Duodenal mucosa (tissue), 2 donors: ENCODE measurements around the gene MIEF2.
"Not testable (repeated sequence)": the region's sequence is repeated elsewhere in the genome, so short reads cannot be mapped to it uniquely, and the experiment has no call there.

Experiments used
- H3K27ac ChIP-seq: one replicate; pipeline ENCODE4 v1.7.0; 2013; ENCODE audit warnings: low read depth, low read length
- H3K27me3 ChIP-seq, 2 donors: one replicate each; pipeline ENCODE4 v1.7.0; 2013; ENCODE audit warnings: low read length in 2 of 2, control low read depth in 1 of 2; ENCODE audit not compliant: insufficient read depth in 2 of 2, control insufficient read depth in 1 of 2
- H3K36me3 ChIP-seq, 2 donors: one replicate each; pipeline ENCODE4 v1.7.0; 2013; ENCODE audit warnings: low read length in 2 of 2, control low read depth in 1 of 2; ENCODE audit not compliant: insufficient read depth in 2 of 2, control insufficient read depth in 1 of 2
- H3K4me1 ChIP-seq, 2 donors: one replicate each; pipeline ENCODE4 v1.7.0; 2013; ENCODE audit warnings: low read length in 2 of 2, control low read depth in 1 of 2; ENCODE audit not compliant: insufficient read depth in 2 of 2, control insufficient read depth in 1 of 2
- H3K4me3 ChIP-seq, 2 donors: one replicate each; pipeline ENCODE4 v1.7.0; 2013; ENCODE audit warnings: low read length in 2 of 2, low read depth in 1 of 2
- H3K9ac ChIP-seq, 2 donors: one replicate each; pipeline ENCODE4 v1.7.0; 2013; ENCODE audit warnings: low read length in 2 of 2, low read depth in 1 of 2
- H3K9me3 ChIP-seq, 2 donors: one replicate each; pipeline ENCODE4 v1.7.0; 2013; ENCODE audit warnings: low read length in 2 of 2, control low read depth in 1 of 2; ENCODE audit not compliant: control insufficient read depth in 1 of 2

The MIEF2 gene

GRCh38 chr17:18260332-18261145 lies at the start of gene MIEF2:
TSS of gene MIEF2 (plus strand) at chr17:18260662. CDS start at chr17:18262721, 2,059 bp downstream.
- H3K4me3 ChIP-seq: peak within 1 kb of the TSS; percentile 75 to 82
- H3K27ac ChIP-seq: peak within 1 kb of the TSS; percentile 82
- no peaks in the 10 kb centered on the region for H3K27me3 ChIP-seq
- H3K4me1 ChIP-seq: peaks cover 34 to 40% of the 10 kb centered on the region in 2 donors
- H3K36me3 ChIP-seq: peaks cover 25 to 38% of the 10 kb centered on the region in 2 donors
- peak within 1 kb of the TSS; percentile 78 to 83 for H3K9ac ChIP-seq
- H3K9me3 ChIP-seq: no peaks in the 10 kb centered on the region

DNA sequence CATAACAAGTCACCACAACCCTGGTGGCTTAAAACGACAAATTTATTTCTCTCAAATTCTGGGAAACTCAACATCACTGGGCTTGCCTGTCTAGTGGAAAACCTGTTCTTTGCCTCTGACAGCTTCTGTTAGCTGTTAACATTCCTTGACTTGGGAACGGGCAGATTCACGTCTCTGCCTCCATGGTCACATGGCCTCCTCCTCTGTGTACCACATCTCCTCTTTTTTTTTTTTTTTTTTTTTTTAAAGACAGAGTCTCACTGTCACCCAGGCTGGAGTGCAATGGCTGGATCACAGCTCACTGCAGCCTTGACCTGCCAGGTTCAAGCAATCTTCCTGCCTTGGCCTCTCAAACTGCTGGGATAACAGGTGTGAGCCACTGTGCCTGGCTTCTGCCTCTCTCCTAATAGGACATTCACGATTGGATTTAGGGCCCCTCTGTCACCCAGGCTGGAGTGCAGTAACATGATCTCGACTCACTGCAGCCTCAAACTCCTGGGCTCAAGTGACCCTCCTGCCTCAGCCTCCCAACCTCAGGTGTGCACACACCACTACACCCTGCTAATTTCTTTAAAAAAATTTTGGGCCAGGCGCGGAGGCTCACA lies 46.7 kb upstream of the MIEF2 start:
- peaks cover 21 to 24% of the 10 kb centered on the region in 2 donors for H3K36me3 ChIP-seq
- no peaks in the 10 kb centered on the region for H3K27me3 ChIP-seq
- no peak overlapping the region for H3K9ac ChIP-seq
- H3K27ac ChIP-seq: no peak overlapping the region
- H3K4me3 ChIP-seq: no peak overlapping the region
- H3K9me3 ChIP-seq: no peaks in the 10 kb centered on the region
- peaks cover 0 to 2% of the 10 kb centered on the region in 2 donors for H3K4me1 ChIP-seq

DNA sequence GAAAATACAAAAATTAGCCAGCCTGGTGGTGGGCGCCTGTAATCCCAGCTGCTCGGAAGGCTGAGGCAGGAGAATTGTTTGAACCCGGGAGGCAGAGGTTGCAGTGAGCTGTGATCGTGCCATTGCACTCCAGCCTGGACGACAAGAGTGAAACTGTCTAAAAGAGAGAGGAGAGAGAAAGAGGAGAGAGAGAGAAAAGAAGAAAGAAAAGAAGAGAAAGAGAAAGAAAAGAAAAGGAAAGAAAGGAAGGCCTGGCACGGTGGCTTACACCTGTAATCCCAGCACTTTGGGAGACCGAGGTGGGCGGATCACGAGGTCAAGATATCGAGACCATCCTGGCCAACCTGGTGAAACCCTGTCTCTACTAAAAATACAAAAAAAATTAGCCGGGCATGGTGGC lies 43.6 kb upstream of the MIEF2 start:
- H3K36me3 ChIP-seq, H3K4me1 ChIP-seq, H3K27ac ChIP-seq, H3K27me3 ChIP-seq, H3K9me3 ChIP-seq, H3K4me3 ChIP-seq, H3K9ac ChIP-seq: not testable (repeated sequence)

- no peak overlapping the region for H3K27ac ChIP-seq
- peaks cover 0 to 8% of the 10 kb centered on the region in 2 donors for H3K4me1 ChIP-seq
- H3K27me3 ChIP-seq: no peaks in the 10 kb centered on the region
- H3K4me3 ChIP-seq: no peak overlapping the region
- H3K36me3 ChIP-seq: no peaks in the 10 kb centered on the region
- H3K9ac ChIP-seq: no peak overlapping the region
- no peaks in the 10 kb centered on the region for H3K9me3 ChIP-seq
Measured at GRCh38 chr17:18217412-18218015, 42.9 kb upstream of the MIEF2 start.

DNA sequence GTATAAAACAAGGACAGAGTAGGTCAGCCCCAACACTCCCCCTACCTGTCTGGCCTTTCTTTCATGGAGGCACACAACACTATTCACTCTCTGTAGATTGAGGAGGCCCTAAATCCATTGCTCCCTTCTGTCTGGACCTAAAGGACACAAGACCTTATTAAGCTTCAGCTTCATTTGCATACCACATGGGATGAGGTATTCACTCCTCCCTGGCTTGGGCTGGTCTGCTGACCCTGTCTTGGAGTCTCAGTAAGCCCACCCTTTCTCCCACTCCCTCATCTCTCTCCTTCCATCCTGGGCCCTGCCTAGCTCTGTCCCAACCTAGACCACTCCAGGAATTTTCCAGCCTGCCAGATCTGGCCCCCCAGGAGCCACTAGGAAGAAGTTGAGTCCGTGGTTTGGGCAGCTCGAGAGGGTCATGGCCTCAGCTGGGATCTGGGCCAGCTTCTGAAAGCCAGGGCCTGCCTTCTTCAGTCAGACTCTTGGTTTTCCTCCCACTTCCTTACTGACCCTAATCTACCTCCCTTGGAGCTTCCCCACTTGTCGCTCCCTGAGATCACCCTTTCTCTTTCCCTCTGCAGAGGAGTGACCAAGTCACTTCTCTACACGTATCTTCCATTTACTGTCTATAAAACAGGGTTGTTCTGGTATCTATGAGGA lies 41.6 kb upstream of the MIEF2 start:
- Histone ChIP-seq H3K9me3 (no peaks in the 10 kb centered on the region), H3K4me1 (peaks cover 0 to 8% of the 10 kb centered on the region in 2 donors), H3K9ac (no peak overlapping the region), H3K36me3 (no peaks in the 10 kb centered on the region), H3K4me3 (no peak overlapping the region), H3K27ac (no peak overlapping the region), H3K27me3 (no peaks in the 10 kb centered on the region)

DNA sequence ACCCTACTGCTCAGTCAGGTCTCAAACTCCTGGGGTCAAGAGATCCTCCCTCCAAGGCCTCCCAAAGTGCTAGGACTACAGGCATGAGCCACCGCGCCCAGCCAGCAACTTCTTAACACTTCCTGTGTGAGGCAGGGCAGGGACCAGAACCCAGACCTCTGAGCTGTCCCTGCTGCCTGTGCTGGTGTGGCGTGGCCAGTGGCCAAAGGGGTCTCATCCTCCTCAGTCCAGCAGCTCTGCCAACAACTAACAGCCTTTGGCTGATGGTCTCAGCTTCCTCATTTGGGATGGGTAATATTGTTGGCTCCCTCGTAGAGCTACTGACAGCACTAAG lies 36.4 kb upstream of the MIEF2 start:
- no peaks in the 10 kb centered on the region for H3K36me3 ChIP-seq
- H3K4me1 ChIP-seq: peaks cover 11 to 15% of the 10 kb centered on the region in 2 donors
- no peak overlapping the region for H3K4me3 ChIP-seq
- H3K27ac ChIP-seq: no peak overlapping the region
- H3K27me3 ChIP-seq: no peaks in the 10 kb centered on the region
- H3K9ac ChIP-seq: no peak overlapping the region
- no peaks in the 10 kb centered on the region for H3K9me3 ChIP-seq

GRCh38 chr17:18224387-18225120 lies 35.9 kb upstream of the MIEF2 start:
- H3K4me3 ChIP-seq: peak overlapping the region; percentile 27 to 63
- no peak overlapping the region for H3K27ac ChIP-seq
- H3K9ac ChIP-seq: peak overlapping the region in 1 of 2 donors; percentile 21

GRCh38 chr17:18225121-18225641 lies 35.3 kb upstream of the MIEF2 start, which contains the start of gene LLGL1:
TSS of gene LLGL1 (plus strand) at chr17:18225635. CDS start at chr17:18225683, 48 bp downstream.
- no peak within 1 kb of the TSS for H3K27ac ChIP-seq

More at GRCh38 chr17:18224387-18225120, 35.9 kb upstream of the MIEF2 start:
- Histone ChIP-seq H3K9me3 (no peaks in the 10 kb centered on the region), H3K4me1 (peaks cover 8 to 15% of the 10 kb centered on the region in 2 donors), H3K36me3 (no peaks in the 10 kb centered on the region), H3K27me3 (no peaks in the 10 kb centered on the region)

GRCh38 chr17:18225642-18226283 lies 34.7 kb upstream of the MIEF2 start:
- Histone ChIP-seq H3K9me3 (no peaks in the 10 kb centered on the region), H3K4me3 (peak overlapping the region; percentile 86), H3K36me3 (no peaks in the 10 kb centered on the region), H3K27me3 (no peaks in the 10 kb centered on the region), H3K27ac (no peak overlapping the region), H3K9ac (peak overlapping the region; percentile 54 to 61), H3K4me1 (peaks cover 8 to 15% of the 10 kb centered on the region in 2 donors)

More at GRCh38 chr17:18225121-18225641, 35.3 kb upstream of the MIEF2 start, which contains the start of gene LLGL1:
- Histone ChIP-seq H3K4me3 (peak within 1 kb of the TSS; percentile 86), H3K27me3 (no peaks in the 10 kb centered on the region), H3K9me3 (no peaks in the 10 kb centered on the region), H3K36me3 (no peaks in the 10 kb centered on the region), H3K9ac (peak within 1 kb of the TSS; percentile 54 to 61), H3K4me1 (peaks cover 8 to 15% of the 10 kb centered on the region in 2 donors)
